SU-DHL-6 (cell line): Measurements from ENCODE around the gene DIAPH1.

Experiments
- H2AFZ ChIP-seq: fragments of 200-600 bp; sonication (generic); 2 replicates; pipeline ENCODE4 v1.6.1; 2014; ENCODE audit warnings: low read depth, mild to moderate bottlenecking, moderate library complexity, mixed read lengths, antibody characterized with exemption, low read length; ENCODE audit not compliant: severe bottlenecking
- H3F3A ChIP-seq: fragments of 200-600 bp; shearing (Covaris generic); 2 replicates; pipeline ENCODE4 v1.6.0; 2016; ENCODE audit warnings: antibody characterized with exemption, mild to moderate bottlenecking; ENCODE audit not compliant: insufficient read depth
- H3K27ac ChIP-seq: fragments of 200-600 bp; sonication (generic); 2 replicates; pipeline ENCODE4 v1.5.1; 2016; ENCODE audit warnings: low read depth, mild to moderate bottlenecking, low read length, moderate library complexity, mixed read lengths
- H3K27me3 ChIP-seq: fragments of 200-600 bp; sonication (generic), shearing (Covaris generic); 2 replicates; pipeline ENCODE4 v1.6.0; 2014; ENCODE audit warnings: mild to moderate bottlenecking, low read length
- H3K36me3 ChIP-seq: fragments of 200-600 bp; sonication (generic); 2 replicates; pipeline ENCODE4 v1.6.1; 2014; ENCODE audit warnings: mild to moderate bottlenecking, low read length, mixed read lengths
- H3K4me2 ChIP-seq: fragments of 300-600, 200-600 bp; shearing (Covaris generic), sonication (generic); 2 replicates; pipeline ENCODE4 v1.6.0; 2014; ENCODE audit warnings: low read length, low read depth, mild to moderate bottlenecking; ENCODE audit not compliant: poor library complexity, severe bottlenecking
- H3K4me3 ChIP-seq: fragments of 200-600 bp; sonication (generic); 2 replicates; pipeline ENCODE4 v1.5.1; 2014; ENCODE audit warnings: antibody characterized with exemption, low read length, mild to moderate bottlenecking, mixed read lengths; ENCODE audit not compliant: insufficient read depth, poor library complexity, severe bottlenecking
- H3K79me2 ChIP-seq: fragments of 200-600 bp; sonication (generic); 2 replicates; pipeline ENCODE4 v1.6.1; 2014; ENCODE audit warnings: mild to moderate bottlenecking, low read length, moderate library complexity; ENCODE audit not compliant: insufficient read depth
- H3K9ac ChIP-seq: fragments of 200-600 bp; sonication (generic); 2 replicates; pipeline ENCODE4 v1.7.0; 2014; ENCODE audit warnings: mild to moderate bottlenecking, low read length
- H3K9me2 ChIP-seq: fragments of 200-600 bp; sonication (generic); replicated peaks from 2 replicates; pipeline ENCODE4 v1.6.1; 2014; ENCODE audit warnings: low read length; ENCODE audit not compliant: insufficient read depth
- H3K9me3 ChIP-seq: fragments of 200-600 bp; sonication (generic); 2 replicates; pipeline ENCODE4 v1.6.1; 2014; ENCODE audit warnings: low read length, mixed read lengths; ENCODE audit not compliant: insufficient read depth
- H4K20me1 ChIP-seq: fragments of 200-600 bp; sonication (generic); 2 replicates; pipeline ENCODE4 v1.6.1; 2014; ENCODE audit warnings: low read depth, mild to moderate bottlenecking, antibody characterized with exemption, low read length, moderate library complexity, mixed read lengths
- CTCF ChIP-seq: fragments of 200-600 bp; sonication (generic); IDR thresholded peaks from one replicate; pipeline ENCODE4 v1.5.1; 2017; ENCODE audit warnings: antibody characterized with exemption, mild to moderate bottlenecking, low read length, moderate library complexity; ENCODE audit not compliant: insufficient read depth, poor library complexity, severe bottlenecking
- EZH2phosphoT487 ChIP-seq: fragments of 200-600 bp; sonication (generic), shearing (Covaris generic); conservative IDR thresholded peaks from 2 replicates; pipeline ENCODE4 v1.6.1; 2018; ENCODE audit warnings: mild to moderate bottlenecking, antibody characterized with exemption, low read length, moderate library complexity, mixed read lengths

The DIAPH1 gene

GRCh38 chr5:141490771-141491170, 128.0 kb downstream of the DIAPH1 start:
- H3K79me2 ChIP-seq = peaks cover 30% of the 10 kb centered on the region; the same call in 1 of the 2 replicates
- H2AFZ ChIP-seq = no peak overlapping the region
- H3K36me3 ChIP-seq = no peaks in the 10 kb centered on the region
- TF ChIP-seq EZH2phosphoT487 = no peak
- no peak for TF ChIP-seq CTCF
- no peaks in the 10 kb centered on the region for H3K9me2 ChIP-seq
- peak overlapping the region; percentile 52; the same call in 1 of the 2 replicates for H3K9ac ChIP-seq
- H3K4me2 ChIP-seq = peak overlapping the region; percentile 51
- H3K4me3 ChIP-seq = no peak overlapping the region
- no peak overlapping the region; the same call in 1 of the 2 replicates for H3K27ac ChIP-seq
- H3K9me3 ChIP-seq = no peaks in the 10 kb centered on the region
- no peaks in the 10 kb centered on the region for H3K27me3 ChIP-seq
- H3F3A ChIP-seq = peaks cover 8% of the 10 kb centered on the region; the same call in 1 of the 2 replicates
- no peaks in the 10 kb centered on the region for H4K20me1 ChIP-seq

DNA sequence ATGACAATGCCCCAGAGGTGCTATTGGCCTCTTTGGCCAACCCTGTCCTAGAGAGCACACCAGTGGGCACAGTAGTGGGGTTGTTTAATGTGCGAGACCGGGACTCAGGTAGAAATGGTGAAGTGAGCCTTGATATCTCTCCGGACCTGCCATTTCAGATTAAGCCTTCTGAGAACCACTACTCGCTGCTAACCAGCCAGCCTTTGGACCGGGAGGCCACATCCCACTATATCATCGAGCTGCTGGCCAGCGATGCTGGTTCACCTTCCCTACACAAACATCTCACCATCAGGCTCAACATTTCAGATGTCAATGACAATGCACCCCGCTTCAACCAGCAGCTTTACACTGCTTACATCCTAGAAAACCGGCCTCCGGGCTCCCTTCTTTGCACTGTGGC, 128.5 kb downstream of the DIAPH1 start:
- no peak overlapping the region for H3K4me2 ChIP-seq
- H4K20me1 ChIP-seq = no peaks in the 10 kb centered on the region
- no peaks in the 10 kb centered on the region for H3K36me3 ChIP-seq
- H3K9me2 ChIP-seq = no peaks in the 10 kb centered on the region
- H3K79me2 ChIP-seq = peaks cover 32% of the 10 kb centered on the region; the same call in 1 of the 2 replicates
- H3K27me3 ChIP-seq = no peaks in the 10 kb centered on the region
- H3F3A ChIP-seq = peaks cover 6% of the 10 kb centered on the region; the same call in 1 of the 2 replicates
- H3K9me3 ChIP-seq = no peaks in the 10 kb centered on the region
- no peak for TF ChIP-seq EZH2phosphoT487
- TF ChIP-seq CTCF = no peak
- H2AFZ ChIP-seq = no peak overlapping the region
- no peak overlapping the region for H3K27ac ChIP-seq
- H3K9ac ChIP-seq = no peak overlapping the region
- H3K4me3 ChIP-seq = no peak overlapping the region

GRCh38 chr5:141489841-141490240, 129.0 kb downstream of the DIAPH1 start:
- Histone ChIP-seq H3K9me3 (no peaks in the 10 kb centered on the region), H3K27ac (no peak overlapping the region), H3K4me2 (no peak overlapping the region), H2AFZ (no peak overlapping the region), H4K20me1 (no peaks in the 10 kb centered on the region), H3K27me3 (no peaks in the 10 kb centered on the region), H3F3A (peaks cover 6% of the 10 kb centered on the region; the same call in 1 of the 2 replicates), H3K36me3 (no peaks in the 10 kb centered on the region), H3K9ac (no peak overlapping the region), H3K79me2 (peaks cover 36% of the 10 kb centered on the region; the same call in 1 of the 2 replicates), H3K9me2 (no peaks in the 10 kb centered on the region), H3K4me3 (no peak overlapping the region)
- TF ChIP-seq CTCF (no peak), EZH2phosphoT487 (no peak)
